ENCODE data around the gene TNFSF15. TPM values are rescaled to one million over a fixed set of nuclear protein-coding genes. Genes with fewer than 3 reads are reported as not detected.

TNFSF15 gene
- polyA plus RNA-seq, 1 donor, result 10.2 TPM

DNA sequence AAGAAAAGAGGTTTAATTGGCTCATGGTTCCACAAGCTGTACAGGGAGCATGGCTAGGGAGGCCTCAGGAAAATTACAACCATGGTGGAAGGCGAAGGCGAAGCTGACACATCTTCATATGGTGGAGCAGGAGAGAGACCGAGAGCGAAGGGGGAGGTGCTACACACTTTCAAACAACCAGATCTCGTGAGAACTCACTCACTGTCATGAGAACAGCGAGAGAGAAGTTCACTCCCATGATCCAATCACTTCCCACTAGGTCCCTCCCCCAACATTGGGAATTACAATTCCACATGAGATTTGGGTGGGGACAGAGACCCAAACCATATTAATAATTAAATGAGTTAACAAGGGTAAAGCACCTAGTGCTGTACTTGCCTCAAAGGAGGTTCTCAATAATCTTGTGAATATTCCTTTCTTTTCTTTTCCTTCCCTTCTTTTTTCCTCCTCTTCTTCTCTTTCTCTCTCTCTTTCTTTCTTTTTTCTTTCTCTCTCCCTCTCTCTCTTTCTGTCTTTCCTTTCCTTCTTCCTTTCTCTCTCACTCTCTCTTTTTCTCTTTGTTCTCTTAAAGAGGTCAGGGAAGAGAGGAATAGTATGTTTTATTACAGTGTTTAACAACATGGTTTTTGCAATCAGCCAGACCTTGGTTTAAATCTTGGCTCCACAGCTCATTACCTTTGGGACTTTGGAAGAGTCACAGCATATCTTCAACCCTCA, 29.0 kb downstream of the TNFSF15 start:
- H3K36me3 ChIP-seq (ENCODE audit: control insufficient read depth, insufficient read depth, low read length), result no peaks in the 10 kb centered on the region
- no peaks in the 10 kb centered on the region for H3K27me3 ChIP-seq (ENCODE audit: control insufficient read depth, insufficient read depth, low read length)
- H3K9me3 ChIP-seq (ENCODE audit: control insufficient read depth, low read depth, low read length), result no peaks in the 10 kb centered on the region
- H3K4me1 ChIP-seq (ENCODE audit: control insufficient read depth, insufficient read depth, low read length), result peaks cover 20% of the 10 kb centered on the region
- no peak overlapping the region for H3K4me3 ChIP-seq (ENCODE audit: low read length)
- DNase-seq, result no peak
- WGBS (ENCODE audit: insufficient coverage, low lambda C conversion rate), result 100% methylated on average over 1 of the region's 6 CpGs
- H3K27ac ChIP-seq (ENCODE audit: low read length), result no peak overlapping the region

DNA sequence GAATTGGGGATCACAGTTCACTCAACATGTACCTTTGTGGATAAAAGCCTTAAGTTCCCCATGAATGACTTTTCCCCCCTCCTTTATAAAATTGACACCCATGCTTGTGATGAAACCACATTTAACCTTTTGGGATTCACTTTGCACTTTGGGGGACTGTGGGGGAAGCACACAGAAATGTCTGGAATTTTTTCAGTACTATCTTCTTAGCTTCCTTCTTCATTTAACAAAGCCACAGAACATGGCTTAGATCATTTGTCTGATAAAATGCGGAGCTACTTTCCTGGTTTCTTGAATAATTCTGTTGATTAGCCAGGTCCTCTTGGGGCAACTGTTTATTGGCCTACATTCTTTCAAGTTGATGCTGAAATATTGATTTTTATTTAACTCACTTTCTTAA, 29.9 kb downstream of the TNFSF15 start:
- H3K27me3 ChIP-seq (ENCODE audit: control insufficient read depth, insufficient read depth, low read length), result no peaks in the 10 kb centered on the region
- H3K4me3 ChIP-seq (ENCODE audit: low read length), result no peak overlapping the region
- WGBS (ENCODE audit: insufficient coverage, low lambda C conversion rate), result no CpG with 5 or more reads among the region's 1 CpG
- H3K27ac ChIP-seq (ENCODE audit: low read length), result no peak overlapping the region
- no peaks in the 10 kb centered on the region for H3K36me3 ChIP-seq (ENCODE audit: control insufficient read depth, insufficient read depth, low read length)
- DNase-seq, result no peak
- no peaks in the 10 kb centered on the region for H3K9me3 ChIP-seq (ENCODE audit: control insufficient read depth, low read depth, low read length)
- peaks cover 20% of the 10 kb centered on the region for H3K4me1 ChIP-seq (ENCODE audit: control insufficient read depth, insufficient read depth, low read length)

DNA sequence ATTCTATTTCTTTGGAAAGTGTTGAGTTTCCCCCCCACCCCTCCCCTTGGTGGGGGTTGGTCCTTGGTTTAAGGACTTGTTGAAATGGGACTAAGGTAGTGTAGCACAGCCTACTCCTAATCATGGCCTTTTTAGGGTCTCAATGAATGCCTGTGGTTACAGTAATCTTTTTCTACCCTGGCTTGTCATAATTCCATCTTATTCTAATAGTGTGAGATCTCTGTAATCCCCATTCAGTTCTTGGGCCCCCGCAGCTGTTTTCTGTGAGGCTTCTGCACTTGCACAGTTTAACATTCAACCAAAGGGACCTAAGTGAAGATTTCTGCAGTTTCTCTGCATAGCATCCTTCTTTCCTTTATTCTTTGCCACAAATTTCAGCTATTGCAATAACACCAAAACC, 30.7 kb downstream of the TNFSF15 start:
- no peak for DNase-seq
- Histone ChIP-seq H3K4me3 (ENCODE audit: low read length) (no peak overlapping the region), H3K4me1 (ENCODE audit: control insufficient read depth, insufficient read depth, low read length) (peaks cover 14% of the 10 kb centered on the region), H3K27me3 (ENCODE audit: control insufficient read depth, insufficient read depth, low read length) (no peaks in the 10 kb centered on the region), H3K9me3 (ENCODE audit: control insufficient read depth, low read depth, low read length) (no peaks in the 10 kb centered on the region), H3K36me3 (ENCODE audit: control insufficient read depth, insufficient read depth, low read length) (no peaks in the 10 kb centered on the region), H3K27ac (ENCODE audit: low read length) (no peak overlapping the region)
- 100% methylated on average over 1 of the region's 1 CpG for WGBS (ENCODE audit: insufficient coverage, low lambda C conversion rate)

DNA sequence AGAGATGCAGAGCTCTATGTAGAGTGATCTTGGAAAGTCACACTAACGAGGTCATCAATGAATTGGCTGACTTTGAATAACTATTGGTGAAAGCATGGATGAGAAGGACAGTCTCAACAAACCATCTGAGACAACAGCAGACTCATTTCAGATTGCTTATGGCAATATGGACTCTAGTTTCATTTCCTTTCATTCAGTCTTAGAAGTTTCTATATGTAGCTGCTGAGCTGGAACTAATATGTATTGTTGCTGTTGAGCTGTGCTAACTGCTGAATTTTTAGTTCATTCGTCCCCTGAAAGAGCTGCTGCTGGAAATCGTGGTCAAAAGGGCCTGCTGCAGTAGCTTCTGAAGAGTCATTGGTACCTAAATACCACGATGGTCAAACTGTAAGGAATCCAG, 31.3 kb downstream of the TNFSF15 start:
- H3K27me3 ChIP-seq (ENCODE audit: control insufficient read depth, insufficient read depth, low read length), result no peaks in the 10 kb centered on the region
- H3K27ac ChIP-seq (ENCODE audit: low read length), result no peak overlapping the region
- peaks cover 16% of the 10 kb centered on the region for H3K4me1 ChIP-seq (ENCODE audit: control insufficient read depth, insufficient read depth, low read length)
- DNase-seq, result no peak
- 100% methylated on average over 1 of the region's 4 CpGs for WGBS (ENCODE audit: insufficient coverage, low lambda C conversion rate)
- no peak overlapping the region for H3K4me3 ChIP-seq (ENCODE audit: low read length)
- H3K36me3 ChIP-seq (ENCODE audit: control insufficient read depth, insufficient read depth, low read length), result no peaks in the 10 kb centered on the region
- no peaks in the 10 kb centered on the region for H3K9me3 ChIP-seq (ENCODE audit: control insufficient read depth, low read depth, low read length)

DNA sequence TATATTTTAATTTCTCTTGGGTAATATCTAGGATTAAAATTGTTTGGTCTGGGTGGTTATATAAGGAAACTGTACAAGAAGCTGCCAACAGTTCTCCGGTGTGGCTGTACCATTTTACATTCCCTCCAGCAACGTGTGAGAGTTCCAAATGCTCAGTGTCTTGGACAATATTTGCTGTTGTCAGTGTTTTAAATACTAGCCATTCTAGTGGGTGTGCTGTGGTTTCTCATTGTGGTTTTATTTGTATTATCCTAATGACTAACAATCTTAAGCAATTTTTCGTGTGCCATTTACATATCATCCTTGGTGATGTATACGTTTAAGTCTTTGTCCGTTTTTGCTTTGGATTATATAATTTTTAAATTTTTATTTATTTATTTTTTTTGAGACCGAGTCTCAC, 34.0 kb downstream of the TNFSF15 start:
- Histone ChIP-seq H3K27me3 (ENCODE audit: control insufficient read depth, insufficient read depth, low read length) (no peaks in the 10 kb centered on the region), H3K4me3 (ENCODE audit: low read length) (no peak overlapping the region), H3K27ac (ENCODE audit: low read length) (no peak overlapping the region), H3K9me3 (ENCODE audit: control insufficient read depth, low read depth, low read length) (no peaks in the 10 kb centered on the region), H3K4me1 (ENCODE audit: control insufficient read depth, insufficient read depth, low read length) (peaks cover 27% of the 10 kb centered on the region), H3K36me3 (ENCODE audit: control insufficient read depth, insufficient read depth, low read length) (no peaks in the 10 kb centered on the region)
- WGBS (ENCODE audit: insufficient coverage, low lambda C conversion rate), result 97% methylated on average over 4 of the region's 6 CpGs
- no peak for DNase-seq

DNA sequence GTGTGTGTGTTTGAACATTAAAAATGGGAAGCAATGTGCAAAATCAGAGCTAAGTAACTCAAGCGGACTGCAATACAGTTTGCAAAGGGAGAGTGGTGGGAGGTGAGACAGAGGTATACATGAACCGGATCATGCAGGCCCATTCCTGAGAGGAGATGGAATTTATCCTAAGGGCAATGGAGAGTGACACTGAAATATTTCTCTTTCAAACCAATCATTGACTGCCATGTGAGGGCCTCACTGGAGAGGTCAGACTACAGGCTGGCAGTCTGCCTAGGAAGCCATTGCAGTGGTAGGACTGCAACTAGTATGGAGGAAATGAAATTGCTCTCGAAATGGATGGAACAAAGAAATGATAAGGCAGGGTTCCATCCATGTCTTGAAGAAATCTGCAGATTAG, 34.8 kb downstream of the TNFSF15 start:
- H3K36me3 ChIP-seq (ENCODE audit: control insufficient read depth, insufficient read depth, low read length), result no peaks in the 10 kb centered on the region
- no peak overlapping the region for H3K4me3 ChIP-seq (ENCODE audit: low read length)
- H3K9me3 ChIP-seq (ENCODE audit: control insufficient read depth, low read depth, low read length), result no peaks in the 10 kb centered on the region
- no peaks in the 10 kb centered on the region for H3K27me3 ChIP-seq (ENCODE audit: control insufficient read depth, insufficient read depth, low read length)
- WGBS (ENCODE audit: insufficient coverage, low lambda C conversion rate), result no CpG with 5 or more reads among the region's 3 CpGs
- DNase-seq, result no peak
- H3K27ac ChIP-seq (ENCODE audit: low read length), result no peak overlapping the region
- H3K4me1 ChIP-seq (ENCODE audit: control insufficient read depth, insufficient read depth, low read length), result peaks cover 27% of the 10 kb centered on the region

DNA sequence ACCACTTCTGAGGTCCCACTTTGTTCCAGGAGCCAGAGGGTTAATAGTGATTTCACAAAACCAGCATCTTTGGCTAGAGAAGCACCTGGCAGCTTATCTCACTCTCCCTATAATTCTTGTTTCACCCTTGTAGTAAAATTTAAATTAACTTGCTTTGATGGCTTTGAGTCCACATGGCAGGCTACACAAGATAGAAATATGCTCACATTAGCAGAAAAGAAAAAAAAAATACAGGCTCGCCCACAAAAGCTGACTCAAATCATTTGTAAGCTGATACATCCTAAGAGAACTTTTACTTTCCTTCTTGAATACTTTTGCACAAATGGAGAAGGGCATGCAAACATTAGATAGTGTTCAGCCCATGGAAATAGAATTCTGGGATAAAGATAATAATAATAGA, 36.2 kb downstream of the TNFSF15 start:
- H3K9me3 ChIP-seq (ENCODE audit: control insufficient read depth, low read depth, low read length), result no peaks in the 10 kb centered on the region
- peak in 1 of 2 donors; percentile 41 for DNase-seq
- H3K27ac ChIP-seq (ENCODE audit: low read length), result no peak overlapping the region
- H3K4me3 ChIP-seq (ENCODE audit: low read length), result no peak overlapping the region
- no peaks in the 10 kb centered on the region for H3K36me3 ChIP-seq (ENCODE audit: control insufficient read depth, insufficient read depth, low read length)
- H3K27me3 ChIP-seq (ENCODE audit: control insufficient read depth, insufficient read depth, low read length), result no peaks in the 10 kb centered on the region
- no CpG with 5 or more reads among the region's 1 CpG for WGBS (ENCODE audit: insufficient coverage, low lambda C conversion rate)
- H3K4me1 ChIP-seq (ENCODE audit: control insufficient read depth, insufficient read depth, low read length), result peaks cover 27% of the 10 kb centered on the region

DNA sequence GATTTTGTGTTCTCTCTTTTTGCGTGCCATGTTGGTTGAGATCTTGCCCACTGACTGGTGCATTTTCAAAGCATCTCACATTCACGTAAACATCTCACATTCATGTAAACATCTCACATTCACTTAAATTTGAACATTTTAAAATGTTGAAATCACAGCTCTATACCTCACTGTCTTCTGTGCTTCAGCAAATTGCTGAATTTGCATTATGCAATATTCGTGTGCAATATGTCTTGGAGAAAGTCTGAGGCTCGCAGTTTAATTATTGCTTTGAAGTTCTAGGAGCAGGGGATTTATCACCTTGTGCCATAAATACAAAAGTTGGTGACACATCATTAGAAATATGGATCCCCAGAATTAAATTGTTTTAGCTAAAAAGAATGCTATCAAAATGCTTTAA, 42.6 kb downstream of the TNFSF15 start:
- no peaks in the 10 kb centered on the region for H3K27me3 ChIP-seq (ENCODE audit: control insufficient read depth, insufficient read depth, low read length)
- H3K27ac ChIP-seq (ENCODE audit: low read length), result no peak overlapping the region
- H3K36me3 ChIP-seq (ENCODE audit: control insufficient read depth, insufficient read depth, low read length), result no peaks in the 10 kb centered on the region
- DNase-seq, result no peak
- H3K9me3 ChIP-seq (ENCODE audit: control insufficient read depth, low read depth, low read length), result peaks cover 5% of the 10 kb centered on the region
- H3K4me3 ChIP-seq (ENCODE audit: low read length), result no peak overlapping the region
- peaks cover 13% of the 10 kb centered on the region for H3K4me1 ChIP-seq (ENCODE audit: control insufficient read depth, insufficient read depth, low read length)
- no CpG with 5 or more reads among the region's 4 CpGs for WGBS (ENCODE audit: insufficient coverage, low lambda C conversion rate)

DNA sequence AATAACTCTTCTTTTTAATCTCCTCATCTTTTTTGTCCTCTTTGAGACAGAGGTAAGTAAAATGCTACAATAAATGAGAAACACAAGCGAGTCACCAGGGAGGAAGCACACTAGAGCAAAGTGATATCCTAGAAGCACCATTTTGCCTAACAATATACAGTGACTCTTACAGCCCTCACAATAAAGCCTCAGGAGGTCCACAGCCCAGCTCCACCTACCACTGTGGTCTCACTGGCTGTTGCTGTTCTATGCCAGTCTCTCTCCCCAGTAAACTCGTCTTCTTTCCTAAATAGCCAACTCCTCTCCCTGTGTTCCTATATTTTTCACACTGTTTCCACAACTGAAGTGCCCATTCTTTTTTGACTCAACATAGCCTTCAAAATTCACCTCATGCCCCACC, 44.3 kb downstream of the TNFSF15 start:
- peaks cover 5% of the 10 kb centered on the region for H3K9me3 ChIP-seq (ENCODE audit: control insufficient read depth, low read depth, low read length)
- no peaks in the 10 kb centered on the region for H3K27me3 ChIP-seq (ENCODE audit: control insufficient read depth, insufficient read depth, low read length)
- H3K27ac ChIP-seq (ENCODE audit: low read length), result no peak overlapping the region
- no peak overlapping the region for H3K4me3 ChIP-seq (ENCODE audit: low read length)
- H3K36me3 ChIP-seq (ENCODE audit: control insufficient read depth, insufficient read depth, low read length), result no peaks in the 10 kb centered on the region
- DNase-seq, result no peak
- WGBS (ENCODE audit: insufficient coverage, low lambda C conversion rate), result no CpG with 5 or more reads among the region's 2 CpGs
- H3K4me1 ChIP-seq (ENCODE audit: control insufficient read depth, insufficient read depth, low read length), result no peaks in the 10 kb centered on the region

DNA sequence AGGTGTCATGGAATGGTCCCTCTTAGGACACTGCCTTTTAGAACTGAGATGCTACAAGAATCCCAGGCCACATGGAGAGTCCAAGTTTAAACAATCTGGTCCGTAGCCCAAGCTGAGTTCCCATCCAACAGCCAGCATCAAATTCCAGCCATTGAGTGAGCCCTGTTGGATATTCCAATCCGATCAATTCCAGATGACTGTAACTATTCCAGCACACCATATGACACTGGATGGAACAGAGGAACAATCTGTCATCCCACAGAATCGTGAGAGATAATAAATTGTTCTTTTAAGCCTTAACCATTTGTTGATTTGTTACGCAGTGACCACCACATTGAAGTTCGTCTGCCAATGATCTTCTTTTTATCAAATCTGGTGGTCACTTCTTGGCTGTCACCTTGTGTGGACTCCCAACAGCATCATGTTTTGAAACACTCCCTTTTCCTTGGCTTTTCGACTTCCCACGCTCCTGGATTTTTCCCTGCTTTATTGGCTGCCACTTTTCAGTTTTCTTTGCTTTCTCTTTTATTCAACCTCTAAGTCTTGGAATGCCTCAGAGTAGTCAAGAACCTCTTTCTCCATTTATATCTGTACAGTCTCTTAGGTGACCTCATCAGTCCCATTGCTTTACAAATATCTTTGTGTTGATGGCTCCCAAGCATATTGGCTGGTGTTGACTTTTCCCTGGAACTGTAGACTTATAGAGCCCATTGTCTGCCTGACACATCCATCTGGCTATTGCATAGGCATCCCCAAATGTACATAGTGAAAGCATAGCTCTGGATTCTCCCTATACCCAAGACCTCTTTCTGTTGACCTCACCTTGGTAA, 46.1 kb downstream of the TNFSF15 start:
- Histone ChIP-seq H3K9me3 (ENCODE audit: control insufficient read depth, low read depth, low read length) (peaks cover 5% of the 10 kb centered on the region), H3K36me3 (ENCODE audit: control insufficient read depth, insufficient read depth, low read length) (no peaks in the 10 kb centered on the region), H3K27me3 (ENCODE audit: control insufficient read depth, insufficient read depth, low read length) (no peaks in the 10 kb centered on the region), H3K4me1 (ENCODE audit: control insufficient read depth, insufficient read depth, low read length) (no peaks in the 10 kb centered on the region), H3K4me3 (ENCODE audit: low read length) (no peak overlapping the region), H3K27ac (ENCODE audit: low read length) (no peak overlapping the region)
- WGBS (ENCODE audit: insufficient coverage, low lambda C conversion rate), result 82% methylated on average over 3 of the region's 7 CpGs
- no peak for DNase-seq

All from large intestine (tissue), 3 donors.